HuH-7.5 (cell line): Measurements from ENCODE around the gene VAV2.
"Not testable (repeated sequence)": the region's sequence is repeated elsewhere in the genome, so short reads cannot be mapped to it uniquely, and the experiment has no call there.

ENCODE experiments used
- DNase-seq: peaks from one replicate; pipeline ENCODE4 v3.0.0; 2011; ENCODE audit warnings: low spot score

Gene VAV2

GRCh38 chr9:133915534-133916158 lies 76.5 kb downstream of the VAV2 start:
- no peak for DNase-seq

- no peak for DNase-seq
Measured at GRCh38 chr9:133914442-133915342, 77.4 kb downstream of the VAV2 start.

GRCh38 chr9:133913571-133914369 lies 78.4 kb downstream of the VAV2 start:
- DNase-seq = no peak

GRCh38 chr9:133910855-133911514 lies 81.1 kb downstream of the VAV2 start:
- no peak for DNase-seq

- no peak for DNase-seq
Measured at GRCh38 chr9:133906932-133907910, 84.9 kb downstream of the VAV2 start.

GRCh38 chr9:133906218-133906617 lies 85.9 kb downstream of the VAV2 start:
- DNase-seq = no peak

GRCh38 chr9:133905493-133905892 lies 86.6 kb downstream of the VAV2 start:
- DNase-seq = no peak

GRCh38 chr9:133904346-133905090 lies 87.6 kb downstream of the VAV2 start:
- DNase-seq = no peak

GRCh38 chr9:133901184-133901835 lies 90.8 kb downstream of the VAV2 start:
- no peak for DNase-seq

- no peak for DNase-seq
Measured at GRCh38 chr9:133897675-133898074, 94.4 kb downstream of the VAV2 start.

- DNase-seq = not testable (repeated sequence)
Measured at GRCh38 chr9:133896007-133896406, 96.1 kb downstream of the VAV2 start.

GRCh38 chr9:133895335-133895734 lies 96.8 kb downstream of the VAV2 start:
- no peak for DNase-seq

GRCh38 chr9:133894377-133895321 lies 97.5 kb downstream of the VAV2 start:
- no peak for DNase-seq

GRCh38 chr9:133893191-133893994 lies 98.7 kb downstream of the VAV2 start:
- DNase-seq = no peak

GRCh38 chr9:133892193-133892920 lies 99.8 kb downstream of the VAV2 start:
- DNase-seq = peak; percentile 98

GRCh38 chr9:133891741-133892140 lies 100.4 kb downstream of the VAV2 start:
- peak; percentile 54 for DNase-seq

- no peak for DNase-seq
Measured at GRCh38 chr9:133890583-133890982, 101.5 kb downstream of the VAV2 start.
